ENCODE results near the gene FIG4.

DNA sequence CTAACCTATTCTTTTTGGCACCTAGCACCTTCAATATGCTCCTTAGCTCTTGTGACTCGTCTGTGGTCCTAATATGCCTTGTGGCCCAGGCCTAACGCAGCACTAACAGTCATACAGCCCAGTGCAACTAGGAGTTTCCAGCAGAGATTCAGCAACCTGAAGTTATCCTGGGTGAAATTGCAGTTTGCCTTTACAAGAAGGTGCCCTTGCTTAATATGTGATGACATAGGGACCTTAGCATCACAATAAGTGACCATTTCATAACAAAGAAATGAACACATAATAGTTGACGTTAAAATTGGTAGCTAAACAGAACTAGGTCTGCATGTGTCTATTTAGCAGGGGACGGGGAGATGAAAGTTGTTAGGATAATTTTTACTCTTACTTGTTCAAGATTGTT, 10.1 kb downstream of the FIG4 start:
- TF ChIP-seq CTCF (conservative IDR thresholded peaks at IDR 0.05; ENCODE audit: low read depth, low read length) (no peak), EZH2 (IDR thresholded peaks at IDR 0.05; ENCODE audit: borderline replicate concordance, low read depth, low read length, poor library complexity, severe bottlenecking) (no peak)

All from A673 (cell line).